ENCODE data around the gene CDKN2A.

Gene CDKN2A

DNA sequence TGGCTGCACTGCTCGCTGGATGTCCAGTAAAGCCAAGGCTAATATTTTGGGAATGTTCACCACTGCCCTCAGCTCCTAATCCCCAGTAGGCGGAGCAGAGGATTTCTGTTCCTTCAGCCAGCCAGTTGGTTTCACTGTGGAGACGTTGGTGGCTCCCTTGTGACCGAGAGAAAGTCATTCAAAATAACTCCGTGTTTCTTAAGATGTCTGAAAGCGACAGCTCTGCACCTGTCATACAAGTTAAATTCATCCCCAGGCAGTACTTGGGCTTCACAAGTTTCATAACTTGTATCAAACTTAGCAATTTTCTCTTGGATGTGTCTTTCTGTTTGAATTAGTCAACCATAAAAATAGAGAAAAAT, 15.3 kb upstream of the CDKN2A start:
- peak overlapping the region; percentile 88 for H3K4me3 ChIP-seq (ENCODE audit: low read depth, low read length)
- TF ChIP-seq, protein P1, sequence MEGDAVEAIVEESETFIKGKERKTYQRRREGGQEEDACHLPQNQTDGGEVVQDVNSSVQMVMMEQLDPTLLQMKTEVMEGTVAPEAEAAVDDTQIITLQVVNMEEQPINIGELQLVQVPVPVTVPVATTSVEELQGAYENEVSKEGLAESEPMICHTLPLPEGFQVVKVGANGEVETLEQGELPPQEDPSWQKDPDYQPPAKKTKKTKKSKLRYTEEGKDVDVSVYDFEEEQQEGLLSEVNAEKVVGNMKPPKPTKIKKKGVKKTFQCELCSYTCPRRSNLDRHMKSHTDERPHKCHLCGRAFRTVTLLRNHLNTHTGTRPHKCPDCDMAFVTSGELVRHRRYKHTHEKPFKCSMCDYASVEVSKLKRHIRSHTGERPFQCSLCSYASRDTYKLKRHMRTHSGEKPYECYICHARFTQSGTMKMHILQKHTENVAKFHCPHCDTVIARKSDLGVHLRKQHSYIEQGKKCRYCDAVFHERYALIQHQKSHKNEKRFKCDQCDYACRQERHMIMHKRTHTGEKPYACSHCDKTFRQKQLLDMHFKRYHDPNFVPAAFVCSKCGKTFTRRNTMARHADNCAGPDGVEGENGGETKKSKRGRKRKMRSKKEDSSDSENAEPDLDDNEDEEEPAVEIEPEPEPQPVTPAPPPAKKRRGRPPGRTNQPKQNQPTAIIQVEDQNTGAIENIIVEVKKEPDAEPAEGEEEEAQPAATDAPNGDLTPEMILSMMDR (IDR thresholded peaks at IDR 0.05; ENCODE audit: low read depth, low read length, missing control alignments): peak; percentile 27
- in situ Hi-C loops (cut with HindIII; ENCODE audit: low sequenced_read_pairs): loop anchor here (25.0 kb wide), 1 partner anchor 197 kb away; the partner anchor contains the start of gene MTAP
- DNase-seq (ENCODE audit: low read depth): no peak

DNA sequence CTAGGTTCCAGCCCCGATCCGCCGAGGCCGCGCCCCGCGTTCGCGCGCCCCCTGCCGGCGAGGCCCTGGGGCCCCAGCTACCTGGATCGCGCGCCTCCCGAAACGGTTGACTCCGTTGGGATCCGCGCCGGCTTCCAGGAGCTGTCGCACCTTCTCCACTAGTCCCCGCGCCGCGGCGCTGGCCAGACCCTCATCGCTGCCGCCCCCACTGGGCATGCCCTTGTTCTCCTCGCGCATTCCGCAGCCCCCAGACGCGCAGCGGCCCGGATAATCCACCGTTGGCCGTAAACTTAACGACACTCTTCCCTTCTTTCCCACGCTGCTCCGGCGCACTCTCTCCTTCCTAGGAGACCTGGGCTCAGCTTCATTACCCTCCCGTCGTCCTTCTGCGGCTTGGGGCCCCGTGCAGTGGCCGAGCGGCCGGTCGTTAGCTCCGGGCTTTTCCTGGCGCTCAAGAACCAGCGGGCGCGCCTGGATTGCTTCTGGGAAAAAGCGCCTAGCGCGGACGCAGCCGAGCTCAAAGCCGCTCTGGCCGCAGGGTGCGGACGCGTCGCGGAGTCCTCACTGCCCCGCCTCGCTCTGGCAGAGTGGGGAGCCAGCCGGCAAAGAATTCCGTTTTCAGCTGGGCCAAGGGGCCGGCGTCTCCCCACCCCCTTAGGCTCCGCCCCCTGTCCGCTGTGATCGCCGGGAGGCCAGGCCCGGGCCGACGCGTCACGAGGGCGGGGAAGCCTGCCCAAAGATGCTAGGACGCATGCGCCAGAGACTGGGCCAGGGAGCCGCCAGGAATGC, 14.7 kb upstream of the CDKN2A start, which contains the start of gene CDKN2B:
Gene CDKN2B (minus strand): TSS at position 589 of the 789 bp plus-strand sequence. CDS start 352 bp downstream, at position 237.
- TF ChIP-seq, protein P1 (IDR thresholded peaks at IDR 0.05; ENCODE audit: low read depth, low read length, missing control alignments): peak; percentile 95
- H3K4me3 ChIP-seq (ENCODE audit: low read depth, low read length): peak within 1 kb of the TSS; percentile 88
- DNase-seq (ENCODE audit: low read depth): peak; percentile 91
- in situ Hi-C loops (cut with HindIII; ENCODE audit: low sequenced_read_pairs): loop anchor here (25.0 kb wide), 1 partner anchor 197 kb away; the partner anchor contains the start of gene MTAP

DNA sequence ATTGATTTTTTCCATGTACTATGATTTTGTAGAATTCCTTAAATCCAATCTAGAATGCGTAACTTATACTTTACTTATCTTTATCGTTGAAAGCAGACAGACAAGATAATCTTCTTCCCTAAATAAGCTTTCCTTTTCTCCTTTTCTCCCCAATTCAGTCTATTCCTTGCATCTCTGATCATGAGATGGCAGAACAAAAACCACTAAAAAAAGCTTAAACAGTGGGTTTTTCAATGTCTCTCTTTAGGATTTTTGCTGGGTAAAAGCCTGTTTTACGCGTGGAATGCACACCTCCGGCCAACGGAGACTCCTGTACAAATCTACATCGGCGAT, 14.2 kb upstream of the CDKN2A start:
- in situ Hi-C loops (cut with HindIII; ENCODE audit: low sequenced_read_pairs): loop anchor here (25.0 kb wide), 1 partner anchor 196 kb away; the partner anchor contains the start of gene MTAP
- TF ChIP-seq, protein P1 (IDR thresholded peaks at IDR 0.05; ENCODE audit: low read depth, low read length, missing control alignments): no peak
- H3K4me3 ChIP-seq (ENCODE audit: low read depth, low read length): peak overlapping the region; percentile 88
- DNase-seq (ENCODE audit: low read depth): no peak

DNA sequence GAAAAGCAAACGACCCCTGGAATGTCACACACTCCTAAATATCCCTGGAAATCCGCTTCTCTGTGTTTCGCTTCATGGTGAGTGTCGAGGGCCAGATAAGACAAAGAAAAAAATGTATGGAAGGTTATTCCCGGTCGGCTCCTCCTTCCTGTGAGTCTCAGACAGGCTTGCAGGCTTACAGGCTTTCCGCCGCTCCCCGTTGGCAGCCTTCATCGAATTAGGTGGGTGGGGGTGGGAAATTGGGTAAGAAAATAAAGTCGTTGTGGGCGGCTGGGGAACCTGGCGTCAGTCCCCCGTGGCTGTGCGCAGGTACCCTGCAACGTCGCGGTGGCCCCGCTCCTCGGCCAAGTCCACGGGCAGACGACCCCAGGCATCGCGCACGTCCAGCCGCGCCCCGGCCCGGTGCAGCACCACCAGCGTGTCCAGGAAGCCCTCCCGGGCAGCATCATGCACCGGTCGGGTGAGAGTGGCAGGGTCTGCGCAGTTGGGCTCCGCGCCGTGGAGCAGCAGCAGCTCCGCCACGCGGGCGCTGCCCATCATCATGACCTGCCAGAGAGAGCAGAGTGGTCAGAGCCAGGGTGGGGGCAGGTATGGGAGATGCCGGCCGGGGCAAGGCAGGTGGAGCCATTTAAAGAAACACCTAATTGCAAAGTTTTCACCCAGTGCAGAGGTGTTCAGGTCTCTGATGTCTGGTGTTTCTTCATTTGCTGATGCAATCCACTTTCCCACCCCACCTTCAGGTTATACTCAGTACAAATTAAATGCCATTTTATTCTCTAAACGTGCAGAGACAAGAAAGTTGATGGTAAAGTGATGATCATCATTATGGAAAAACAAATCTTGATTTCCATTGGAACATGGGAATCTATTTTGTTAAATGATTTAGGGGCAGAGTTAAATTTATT, 11.8 kb upstream of the CDKN2A start:
- no peak for DNase-seq (ENCODE audit: low read depth)
- in situ Hi-C loops (cut with HindIII; ENCODE audit: low sequenced_read_pairs): loop anchor here (25.0 kb wide), 1 partner anchor 194 kb away; the partner anchor contains the start of gene MTAP
- TF ChIP-seq, protein P1 (IDR thresholded peaks at IDR 0.05; ENCODE audit: low read depth, low read length, missing control alignments): peak; percentile 7
- H3K4me3 ChIP-seq (ENCODE audit: low read depth, low read length): peak overlapping the region; percentile 39

DNA sequence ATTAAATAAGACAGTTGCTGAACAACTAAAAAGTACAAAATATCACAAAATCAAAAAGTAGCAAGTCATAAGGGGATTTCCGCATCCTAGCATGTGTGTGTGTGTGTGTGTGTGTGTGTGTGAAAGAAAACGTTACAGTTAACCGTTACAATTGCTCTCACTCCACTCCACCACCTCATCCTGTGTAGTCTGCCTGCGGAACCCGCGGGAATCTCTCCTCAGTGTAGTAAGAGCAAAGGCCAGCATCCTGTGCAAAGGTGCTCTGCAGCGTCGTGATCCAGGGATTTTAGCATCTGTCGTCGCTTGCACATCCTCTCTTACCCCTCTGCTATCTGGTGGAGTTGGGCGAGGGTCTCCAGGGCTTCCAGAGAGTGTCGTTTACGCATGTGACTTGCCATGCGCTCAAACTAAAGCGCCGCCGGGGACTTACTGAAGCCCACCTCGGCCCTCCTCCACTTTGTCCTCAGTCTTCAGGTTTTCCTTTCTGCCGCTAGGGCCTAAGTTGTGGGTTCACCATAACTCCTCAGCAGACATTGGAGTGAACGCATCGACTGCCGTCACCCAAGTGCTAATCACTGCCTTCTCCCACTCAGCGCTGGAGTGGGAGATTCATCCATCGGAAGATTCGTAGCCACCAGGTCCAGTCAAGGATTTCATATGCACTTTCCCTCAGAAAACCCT, 11.0 kb upstream of the CDKN2A start:
- TF ChIP-seq, protein P1 (IDR thresholded peaks at IDR 0.05; ENCODE audit: low read depth, low read length, missing control alignments): peak; percentile 31
- DNase-seq (ENCODE audit: low read depth): no peak
- in situ Hi-C loops (cut with HindIII; ENCODE audit: low sequenced_read_pairs): loop anchor here (25.0 kb wide), 1 partner anchor 193 kb away; the partner anchor contains the start of gene MTAP
- H3K4me3 ChIP-seq (ENCODE audit: low read depth, low read length): peak overlapping the region; percentile 39

DNA sequence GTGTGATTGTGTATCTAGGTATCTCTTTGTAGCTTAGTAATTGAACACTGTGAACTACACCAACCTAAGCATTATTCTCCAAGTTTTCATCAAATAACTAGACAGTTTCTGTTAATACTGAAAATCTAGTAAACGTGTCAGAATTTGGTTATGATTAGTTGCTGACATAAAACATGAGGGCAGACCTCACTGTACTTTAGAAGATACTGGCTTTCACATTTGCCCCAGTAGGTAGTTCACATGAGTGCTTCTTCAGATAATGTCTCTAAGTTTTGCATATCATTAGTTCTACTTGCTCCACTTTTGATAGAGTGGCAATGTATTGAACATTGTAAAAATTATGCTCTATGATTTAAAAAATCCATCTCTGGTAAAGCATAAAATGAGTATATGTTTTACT, 7.8 kb upstream of the CDKN2A start:
- in situ Hi-C loops (cut with HindIII; ENCODE audit: low sequenced_read_pairs): loop anchor here (25.0 kb wide), 1 partner anchor 190 kb away; the partner anchor contains the start of gene MTAP
- H3K4me3 ChIP-seq (ENCODE audit: low read depth, low read length): no peak overlapping the region
- TF ChIP-seq, protein P1 (IDR thresholded peaks at IDR 0.05; ENCODE audit: low read depth, low read length, missing control alignments): no peak
- no peak for DNase-seq (ENCODE audit: low read depth)
